GM18507 (cell line): ENCODE data around the gene ACADSB.

Source experiments
- DNase-seq: peaks from one replicate; pipeline ENCODE4 v3.0.0; 2011; ENCODE audit warnings: low read depth; ENCODE audit not compliant: insufficient read length; ENCODE audit errors: extremely low spot score
- FAIRE-seq: peaks from 2 replicates; lab custom pipeline; 2011; peaks lifted over from hg19 to GRCh38; lab: Jason Lieb, UNC

Gene ACADSB

GRCh38 chr10:123087348-123087747, 78.5 kb downstream of the ACADSB start:
- FAIRE-seq (no peak), DNase-seq (no peak)

GRCh38 chr10:123087786-123088185, 79.0 kb downstream of the ACADSB start:
- no peak for FAIRE-seq
- DNase-seq, result no peak

- FAIRE-seq (no peak), DNase-seq (no peak)
Measured at GRCh38 chr10:123092635-123093414, 84.0 kb downstream of the ACADSB start.

GRCh38 chr10:123093489-123093888, 84.7 kb downstream of the ACADSB start:
- FAIRE-seq, result no peak
- DNase-seq, result no peak

GRCh38 chr10:123096452-123096851, 87.6 kb downstream of the ACADSB start:
- DNase-seq (no peak), FAIRE-seq (no peak)

- FAIRE-seq (no peak), DNase-seq (no peak)
Measured at GRCh38 chr10:123097039-123097438, 88.2 kb downstream of the ACADSB start.

GRCh38 chr10:123100030-123100762, 91.4 kb downstream of the ACADSB start:
- DNase-seq, result no peak
- no peak for FAIRE-seq

GRCh38 chr10:123101872-123102271, 93.1 kb downstream of the ACADSB start:
- no peak for DNase-seq
- FAIRE-seq, result no peak

- FAIRE-seq (no peak), DNase-seq (no peak)
Measured at GRCh38 chr10:123102673-123103072, 93.9 kb downstream of the ACADSB start.

GRCh38 chr10:123103944-123104343, 95.1 kb downstream of the ACADSB start:
- FAIRE-seq (no peak), DNase-seq (no peak)
